Ascending aorta (tissue), 2 donors: ENCODE data around the gene ARHGAP28. TPM values are rescaled to one million over a fixed set of nuclear protein-coding genes. Genes with fewer than 3 reads are reported as not detected.

Experiments used
- DNase-seq, 2 donors: peaks; one replicate each; pipeline ENCODE4 v3.0.0-alpha.2; 2019; ENCODE audit warnings: low spot score in 2 of 2
- H3K27ac ChIP-seq, 2 donors: fragments of 200-600 bp; sonication (generic); one replicate each; pipeline ENCODE4 v1.5.1; 2016 to 2017; ENCODE audit warnings: mild to moderate bottlenecking in 1 of 2
- H3K27me3 ChIP-seq: fragments of 200-600 bp; sonication (generic); one replicate; pipeline ENCODE4 v1.5.1; 2017
- H3K36me3 ChIP-seq, 2 donors: fragments of 200-600 bp; sonication (generic); one replicate each; pipeline ENCODE4 v1.5.1; 2016
- H3K4me1 ChIP-seq, 2 donors: fragments of 200-600 bp; sonication (generic); one replicate each; pipeline ENCODE4 v1.5.1; 2016 to 2017; ENCODE audit warnings: mild to moderate bottlenecking in 1 of 2
- H3K4me3 ChIP-seq, 2 donors: fragments of 200-600 bp; sonication (generic); one replicate each; pipeline ENCODE4 v1.5.1; 2016 to 2017; ENCODE audit warnings: mild to moderate bottlenecking in 1 of 2
- H3K9me3 ChIP-seq, 2 donors: fragments of 200-600 bp; sonication (generic); one replicate each; pipeline ENCODE4 v1.5.1; 2016
- intact Hi-C: fragments of 100-400 bp; cut with DNase I; formaldehyde crosslinking; loops from one replicate; pipeline ENCODE4 v1.15.1; 2023
- total RNA-seq: library from RNA; depleted of rRNA; stranded (reverse); fragments of >200 nt; gene quantifications from one replicate; pipeline ENCODE4 v1.1.0, GENCODE V29; 2016
- TF ChIP-seq, protein P1 (sequence below), 3 experiments: fragments of 200-600 bp in 2 of 3; fragments of 450-650 bp in 1 of 3; sonication (generic) in 2 of 3; IDR thresholded peaks; one replicate each; pipeline ENCODE4 v1.5.1; 2016 to 2019; ENCODE audit warnings: antibody characterized with exemption in 3 of 3, mild to moderate bottlenecking in 1 of 3, moderate library complexity in 1 of 3

The ARHGAP28 gene
- total RNA-seq, 1 donor from 2014 or later = 0.85 TPM

DNA sequence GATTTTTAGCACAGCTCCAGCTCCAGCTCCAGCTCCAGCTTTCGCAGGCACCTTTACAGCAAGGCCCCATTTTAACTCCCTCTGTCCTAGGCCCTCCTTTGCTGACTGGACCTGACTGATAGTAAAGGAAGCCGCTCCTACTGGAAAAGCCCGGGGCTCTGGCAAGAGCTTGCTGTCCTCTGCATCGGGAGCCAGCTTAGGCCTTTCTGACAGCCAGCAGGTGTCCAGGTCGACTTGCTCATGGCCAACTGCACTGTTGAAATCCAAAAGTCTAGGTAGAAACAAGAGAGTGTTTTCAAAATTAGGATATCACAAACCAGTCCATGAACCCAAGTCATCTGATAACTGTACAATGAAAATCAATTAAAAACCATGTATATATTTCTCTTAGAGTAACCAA, 227.0 kb downstream of the ARHGAP28 start:
- no peak overlapping the region for H3K4me3 ChIP-seq
- H3K27me3 ChIP-seq = no peaks in the 10 kb centered on the region
- TF ChIP-seq, protein P1, sequence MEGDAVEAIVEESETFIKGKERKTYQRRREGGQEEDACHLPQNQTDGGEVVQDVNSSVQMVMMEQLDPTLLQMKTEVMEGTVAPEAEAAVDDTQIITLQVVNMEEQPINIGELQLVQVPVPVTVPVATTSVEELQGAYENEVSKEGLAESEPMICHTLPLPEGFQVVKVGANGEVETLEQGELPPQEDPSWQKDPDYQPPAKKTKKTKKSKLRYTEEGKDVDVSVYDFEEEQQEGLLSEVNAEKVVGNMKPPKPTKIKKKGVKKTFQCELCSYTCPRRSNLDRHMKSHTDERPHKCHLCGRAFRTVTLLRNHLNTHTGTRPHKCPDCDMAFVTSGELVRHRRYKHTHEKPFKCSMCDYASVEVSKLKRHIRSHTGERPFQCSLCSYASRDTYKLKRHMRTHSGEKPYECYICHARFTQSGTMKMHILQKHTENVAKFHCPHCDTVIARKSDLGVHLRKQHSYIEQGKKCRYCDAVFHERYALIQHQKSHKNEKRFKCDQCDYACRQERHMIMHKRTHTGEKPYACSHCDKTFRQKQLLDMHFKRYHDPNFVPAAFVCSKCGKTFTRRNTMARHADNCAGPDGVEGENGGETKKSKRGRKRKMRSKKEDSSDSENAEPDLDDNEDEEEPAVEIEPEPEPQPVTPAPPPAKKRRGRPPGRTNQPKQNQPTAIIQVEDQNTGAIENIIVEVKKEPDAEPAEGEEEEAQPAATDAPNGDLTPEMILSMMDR (IDR thresholded peaks at IDR 0.05) = no peak
- DNase-seq = no peak
- H3K36me3 ChIP-seq = no peaks in the 10 kb centered on the region
- intact Hi-C loops = no loop called here
- H3K27ac ChIP-seq = no peak overlapping the region
- H3K4me1 ChIP-seq = no peaks in the 10 kb centered on the region
- no peaks in the 10 kb centered on the region for H3K9me3 ChIP-seq

DNA sequence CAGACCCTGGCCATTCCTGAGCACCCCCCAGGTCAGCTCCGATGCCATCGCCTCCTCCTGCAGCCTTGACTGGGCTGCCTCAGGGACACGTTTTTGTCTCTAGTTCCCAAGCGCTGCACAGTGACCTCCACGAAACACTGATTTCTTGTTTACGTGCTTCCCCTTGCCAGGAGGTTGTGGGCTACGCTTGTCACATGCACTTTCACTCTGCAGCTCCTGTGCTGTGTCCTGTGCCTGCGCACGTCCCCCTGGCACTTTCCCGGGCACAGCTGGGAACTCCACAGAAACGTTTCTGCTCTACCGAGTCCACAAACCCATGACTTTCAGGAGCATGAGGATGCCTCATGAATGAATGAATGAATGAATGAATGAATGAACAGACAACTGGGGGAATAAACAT, 227.5 kb downstream of the ARHGAP28 start:
- TF ChIP-seq, protein P1 (IDR thresholded peaks at IDR 0.05) = no peak
- Histone ChIP-seq H3K36me3 (no peaks in the 10 kb centered on the region), H3K9me3 (no peaks in the 10 kb centered on the region), H3K27ac (no peak overlapping the region), H3K4me3 (no peak overlapping the region), H3K27me3 (no peaks in the 10 kb centered on the region), H3K4me1 (no peaks in the 10 kb centered on the region)
- intact Hi-C loops = no loop called here
- DNase-seq = no peak

DNA sequence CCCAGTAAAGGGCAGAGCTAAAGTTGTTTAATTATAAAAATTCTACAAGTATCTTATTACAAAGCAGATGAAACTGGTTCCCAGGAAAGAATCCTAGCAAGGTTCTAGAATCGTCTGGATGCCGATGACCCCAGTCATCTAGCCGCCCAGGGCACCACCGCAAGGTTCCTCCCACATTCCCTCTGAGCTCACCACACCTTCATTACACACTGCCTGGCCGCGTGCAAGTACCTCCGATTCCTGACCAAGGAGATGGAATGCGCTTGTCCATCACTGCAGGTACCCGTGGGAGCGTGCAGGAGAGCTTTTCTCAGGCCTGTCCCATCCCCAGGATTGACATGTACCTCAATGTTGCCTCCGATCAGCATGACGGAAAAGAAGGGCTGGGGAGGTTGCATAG, 229.6 kb downstream of the ARHGAP28 start:
- Histone ChIP-seq H3K27ac (no peak overlapping the region), H3K9me3 (no peaks in the 10 kb centered on the region), H3K4me1 (no peaks in the 10 kb centered on the region), H3K27me3 (no peaks in the 10 kb centered on the region), H3K4me3 (no peak overlapping the region), H3K36me3 (no peaks in the 10 kb centered on the region)
- TF ChIP-seq, protein P1 (IDR thresholded peaks at IDR 0.05) = no peak
- intact Hi-C loops = no loop called here
- no peak for DNase-seq

DNA sequence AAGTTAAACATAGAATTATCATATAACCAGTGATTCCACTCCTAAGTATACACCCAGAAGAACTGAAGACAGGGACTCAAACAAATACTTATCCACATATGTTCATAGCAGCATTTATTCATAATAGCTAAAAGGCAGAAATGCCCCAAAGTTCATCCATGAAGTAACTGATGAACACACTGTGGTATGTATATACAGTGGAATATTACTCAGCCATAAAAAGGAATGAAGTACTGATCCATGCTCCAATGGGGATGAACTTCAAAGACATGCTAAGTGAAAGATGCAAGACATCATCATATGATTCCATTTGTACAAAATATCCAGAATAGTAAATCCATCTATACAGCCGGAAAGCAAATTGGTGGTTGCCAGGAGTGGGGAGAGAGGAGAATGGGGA, 230.6 kb downstream of the ARHGAP28 start:
- intact Hi-C loops = no loop called here
- TF ChIP-seq, protein P1 (IDR thresholded peaks at IDR 0.05) = no peak
- no peak overlapping the region for H3K27ac ChIP-seq
- H3K9me3 ChIP-seq = no peaks in the 10 kb centered on the region
- no peaks in the 10 kb centered on the region for H3K4me1 ChIP-seq
- DNase-seq = no peak
- no peaks in the 10 kb centered on the region for H3K36me3 ChIP-seq
- H3K4me3 ChIP-seq = no peak overlapping the region
- H3K27me3 ChIP-seq = no peaks in the 10 kb centered on the region

DNA sequence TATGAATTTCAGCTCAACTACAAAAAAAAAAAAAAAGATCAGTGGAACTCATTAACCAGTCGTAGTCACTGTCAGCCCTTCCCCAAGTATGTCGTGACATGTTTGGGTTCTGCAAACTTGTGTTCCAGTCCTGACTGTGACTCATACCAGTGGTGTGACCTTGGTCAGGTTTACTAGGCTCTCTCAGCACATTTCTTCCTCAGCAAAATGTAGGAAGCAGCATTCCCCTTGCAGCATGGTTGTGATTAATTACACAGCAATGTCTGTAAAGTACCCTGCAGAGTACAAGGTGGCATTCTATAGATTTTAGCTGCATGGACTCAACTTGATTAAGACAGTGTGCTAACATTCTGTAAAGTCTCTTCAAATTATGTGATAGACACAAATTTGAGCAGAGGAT, 231.1 kb downstream of the ARHGAP28 start:
- Histone ChIP-seq H3K9me3 (no peaks in the 10 kb centered on the region), H3K4me3 (no peak overlapping the region), H3K36me3 (no peaks in the 10 kb centered on the region), H3K27me3 (no peaks in the 10 kb centered on the region), H3K4me1 (no peaks in the 10 kb centered on the region), H3K27ac (no peak overlapping the region)
- TF ChIP-seq, protein P1 (IDR thresholded peaks at IDR 0.05) = no peak
- DNase-seq = no peak
- intact Hi-C loops = no loop called here

DNA sequence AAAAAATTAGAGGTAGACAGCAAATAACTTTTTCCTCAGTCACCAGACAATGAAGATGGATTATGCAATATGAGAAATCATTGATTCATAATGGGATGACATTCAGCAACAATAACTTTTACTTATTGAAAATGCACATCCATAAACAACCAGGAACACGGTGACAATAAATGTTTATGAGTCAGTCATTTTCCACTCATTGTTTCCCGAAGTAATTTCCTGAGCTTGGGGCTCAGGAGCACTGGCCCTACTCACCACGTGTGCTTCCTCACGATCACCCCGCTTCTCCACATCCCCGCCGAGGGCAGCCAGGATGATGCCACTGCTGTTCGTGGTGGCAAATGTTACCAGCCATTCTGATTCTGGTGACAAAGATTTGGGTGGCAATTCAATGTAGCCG, 231.8 kb downstream of the ARHGAP28 start:
- no peak overlapping the region for H3K27ac ChIP-seq
- no peak for DNase-seq
- H3K4me3 ChIP-seq = no peak overlapping the region
- intact Hi-C loops = no loop called here
- H3K4me1 ChIP-seq = no peaks in the 10 kb centered on the region
- TF ChIP-seq, protein P1 (IDR thresholded peaks at IDR 0.05) = no peak
- no peaks in the 10 kb centered on the region for H3K36me3 ChIP-seq
- H3K27me3 ChIP-seq = no peaks in the 10 kb centered on the region
- no peaks in the 10 kb centered on the region for H3K9me3 ChIP-seq
